Large intestine (tissue), 3 donors: ENCODE measurements around the gene FARS2. TPM values are rescaled to one million over a fixed set of nuclear protein-coding genes. Genes with fewer than 3 reads are reported as not detected.

Experiments
- DNase-seq, 2 donors: peaks; one replicate each; pipeline versions ENCODE4 v3.0.0 to v3.0.0-alpha.2; 2013
- H3K27ac ChIP-seq: one replicate; pipeline ENCODE4 v1.5.1; 2013; ENCODE audit warnings: low read length
- H3K27me3 ChIP-seq: 2 replicates; pipeline ENCODE4 v1.6.1; 2013; ENCODE audit warnings: low read length; ENCODE audit not compliant: control insufficient read depth, insufficient read depth
- H3K36me3 ChIP-seq: 2 replicates; pipeline ENCODE4 v1.6.1; 2013; ENCODE audit warnings: low read length; ENCODE audit not compliant: control insufficient read depth, insufficient read depth
- H3K4me1 ChIP-seq: one replicate; pipeline ENCODE4 v1.6.1; 2013; ENCODE audit warnings: low read length; ENCODE audit not compliant: control insufficient read depth, insufficient read depth
- H3K4me3 ChIP-seq: one replicate; pipeline ENCODE4 v1.5.1; 2013; ENCODE audit warnings: low read length
- H3K9me3 ChIP-seq: one replicate; pipeline ENCODE4 v1.6.1; 2013; ENCODE audit warnings: mild to moderate bottlenecking, low read depth, low read length, moderate library complexity; ENCODE audit not compliant: control insufficient read depth
- WGBS: methylation state at CpG from one replicate; pipeline ENCODE4 v1.1.5; 2013; ENCODE audit warnings: low lambda C conversion rate; ENCODE audit not compliant: insufficient coverage; 5-methylcytosine and 5-hydroxymethylcytosine counted together
- polyA plus RNA-seq: library from polyadenylated mRNA; unstranded; fragments of 120-200 nt; gene quantifications from one replicate; pipeline ENCODE4 v1.2.1, GENCODE V29; 2013

Gene FARS2
- polyA plus RNA-seq, 1 donor = 14.3 TPM

DNA sequence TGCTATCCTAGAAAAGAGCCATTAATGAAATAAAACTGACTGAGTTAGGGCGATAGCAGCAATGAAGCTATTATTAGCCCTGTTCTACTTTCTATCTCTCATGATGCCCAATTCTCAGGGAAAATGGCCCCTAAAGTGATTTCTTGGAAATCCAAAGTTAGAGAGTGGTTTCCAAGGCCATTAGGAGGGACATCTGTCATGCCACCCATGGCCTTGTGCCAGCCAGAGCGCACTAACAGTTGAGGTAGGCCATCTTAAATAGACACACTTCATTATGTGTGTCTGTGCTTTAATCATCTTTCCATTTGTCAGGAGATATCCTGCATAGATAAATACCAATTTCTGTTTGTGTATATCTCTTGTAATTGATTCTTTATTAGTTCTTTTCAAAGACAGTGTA is 483.8 kb downstream of the FARS2 start:
- Histone ChIP-seq H3K36me3 (no peaks in the 10 kb centered on the region), H3K27me3 (no peaks in the 10 kb centered on the region), H3K4me3 (no peak overlapping the region), H3K9me3 (no peaks in the 10 kb centered on the region), H3K27ac (no peak overlapping the region), H3K4me1 (no peaks in the 10 kb centered on the region)
- no peak for DNase-seq
- WGBS = no CpG with 5 or more reads among the region's 2 CpGs

DNA sequence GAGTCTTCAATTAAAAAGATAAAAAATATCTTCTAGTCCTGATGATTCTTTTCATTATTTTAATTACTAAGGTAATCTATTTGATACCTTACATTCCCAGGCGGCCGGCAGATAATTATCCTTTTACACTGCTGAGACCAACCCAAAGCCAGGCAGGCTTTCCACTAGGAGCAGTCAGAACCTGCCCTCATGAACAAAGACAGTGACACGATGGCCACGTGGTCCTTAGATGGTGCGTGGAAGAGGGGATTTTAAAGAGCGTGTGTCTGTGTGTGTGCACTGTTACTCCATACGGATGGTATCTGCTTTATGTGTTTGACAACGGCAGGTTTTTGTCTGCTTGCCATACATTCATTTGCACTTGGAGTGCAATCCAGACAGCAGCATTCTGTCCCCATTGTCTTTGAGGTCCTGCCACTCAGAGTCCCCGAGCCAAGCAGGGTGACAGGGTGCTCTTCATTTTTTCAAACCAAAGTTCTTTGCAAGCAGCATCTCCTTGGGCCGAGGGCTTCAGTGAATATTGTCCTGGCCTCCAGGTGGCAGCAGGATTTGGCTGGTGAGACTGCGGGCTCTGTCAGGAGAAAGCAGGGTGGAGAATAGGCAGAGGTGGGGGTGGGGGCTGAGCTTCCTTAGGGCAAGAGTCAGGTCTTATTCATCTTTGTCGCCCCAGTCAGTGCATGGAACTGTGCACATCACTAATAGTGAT is 484.9 kb downstream of the FARS2 start:
- Histone ChIP-seq H3K27ac (no peak overlapping the region), H3K27me3 (no peaks in the 10 kb centered on the region), H3K4me3 (no peak overlapping the region), H3K9me3 (no peaks in the 10 kb centered on the region), H3K36me3 (no peaks in the 10 kb centered on the region), H3K4me1 (no peaks in the 10 kb centered on the region)
- no peak for DNase-seq
- WGBS = 100% methylated on average over 2 of the region's 12 CpGs

DNA sequence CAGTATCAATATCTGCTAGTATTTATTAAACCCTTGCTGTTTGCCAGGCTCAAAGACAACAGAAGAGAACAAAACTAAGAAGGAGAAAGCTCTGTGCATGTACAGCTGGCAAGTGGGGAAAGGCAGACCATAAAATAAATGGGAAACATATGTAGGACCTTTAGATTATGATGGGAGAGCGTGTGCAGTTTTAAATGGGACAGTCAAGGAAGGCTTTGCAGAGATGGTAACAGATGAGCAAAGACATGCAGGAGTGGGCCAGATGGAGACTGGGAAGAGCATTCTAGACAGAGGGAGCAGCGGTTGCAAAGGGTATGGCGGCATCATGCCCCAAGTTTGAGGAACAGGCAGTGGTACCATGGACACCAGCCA is 485.4 kb downstream of the FARS2 start:
- DNase-seq = no peak
- no peaks in the 10 kb centered on the region for H3K36me3 ChIP-seq
- H3K4me1 ChIP-seq = no peaks in the 10 kb centered on the region
- no peak overlapping the region for H3K27ac ChIP-seq
- H3K27me3 ChIP-seq = no peaks in the 10 kb centered on the region
- no CpG with 5 or more reads among the region's 3 CpGs for WGBS
- no peak overlapping the region for H3K4me3 ChIP-seq
- H3K9me3 ChIP-seq = no peaks in the 10 kb centered on the region

DNA sequence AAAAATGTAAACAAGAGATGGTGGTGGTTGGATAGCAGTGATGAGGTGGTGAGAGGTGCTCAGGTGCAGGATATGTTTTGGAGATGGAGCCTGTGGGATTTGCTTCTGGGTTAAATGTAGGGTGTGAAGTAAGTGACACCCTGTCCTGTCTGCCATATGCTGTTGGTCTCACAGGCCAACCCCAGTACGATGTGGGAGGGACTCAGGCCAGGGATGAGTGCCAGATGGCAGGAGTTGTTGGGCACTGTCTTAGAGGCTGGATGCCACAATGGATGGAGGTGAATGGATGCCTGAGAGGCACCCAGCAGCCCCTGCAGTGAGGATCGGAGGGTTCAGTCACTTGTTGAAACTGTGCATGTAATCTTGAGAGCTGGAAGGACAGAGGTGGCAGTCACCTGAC is 486.1 kb downstream of the FARS2 start:
- Histone ChIP-seq H3K4me3 (no peak overlapping the region), H3K9me3 (no peaks in the 10 kb centered on the region), H3K4me1 (no peaks in the 10 kb centered on the region), H3K36me3 (no peaks in the 10 kb centered on the region), H3K27ac (no peak overlapping the region), H3K27me3 (no peaks in the 10 kb centered on the region)
- DNase-seq = no peak
- whole genome bisulfite sequencing = no CpG with 5 or more reads among the region's 2 CpGs

DNA sequence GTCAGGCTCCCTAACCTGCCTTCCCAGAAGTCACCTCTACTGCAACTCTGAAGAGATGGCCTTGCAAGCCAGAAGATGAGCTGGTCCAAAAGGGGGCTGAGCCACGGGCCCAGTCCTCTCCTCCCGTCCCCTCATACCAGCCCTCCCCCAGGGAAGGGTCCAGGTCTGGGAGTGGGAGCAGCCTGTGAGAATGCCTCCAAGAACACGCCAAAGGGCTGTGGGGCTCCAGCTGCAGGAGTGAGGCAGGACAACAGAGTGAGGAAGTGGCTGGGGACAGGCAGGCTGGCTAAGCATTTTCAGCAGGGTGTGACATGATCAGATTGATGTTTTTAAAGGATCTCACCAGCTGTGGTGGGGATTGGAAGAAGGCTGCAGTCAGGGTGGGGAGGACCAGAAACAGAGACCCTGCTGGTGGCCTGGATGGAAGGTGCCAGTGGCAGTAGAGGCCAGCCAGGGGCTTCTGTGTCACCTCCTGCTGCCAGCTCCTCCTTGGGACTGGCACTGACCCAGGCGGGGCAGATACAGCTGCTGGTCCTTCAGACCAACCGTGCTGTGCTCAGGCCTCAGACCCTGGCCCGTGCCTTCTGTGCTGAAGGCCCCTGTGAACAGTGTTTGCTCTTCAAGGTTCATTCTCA is 487.8 kb downstream of the FARS2 start:
- Histone ChIP-seq H3K4me3 (no peak overlapping the region), H3K9me3 (peaks cover 1% of the 10 kb centered on the region), H3K36me3 (no peaks in the 10 kb centered on the region), H3K4me1 (no peaks in the 10 kb centered on the region), H3K27ac (no peak overlapping the region), H3K27me3 (no peaks in the 10 kb centered on the region)
- WGBS = no CpG with 5 or more reads among the region's 6 CpGs
- DNase-seq = no peak

DNA sequence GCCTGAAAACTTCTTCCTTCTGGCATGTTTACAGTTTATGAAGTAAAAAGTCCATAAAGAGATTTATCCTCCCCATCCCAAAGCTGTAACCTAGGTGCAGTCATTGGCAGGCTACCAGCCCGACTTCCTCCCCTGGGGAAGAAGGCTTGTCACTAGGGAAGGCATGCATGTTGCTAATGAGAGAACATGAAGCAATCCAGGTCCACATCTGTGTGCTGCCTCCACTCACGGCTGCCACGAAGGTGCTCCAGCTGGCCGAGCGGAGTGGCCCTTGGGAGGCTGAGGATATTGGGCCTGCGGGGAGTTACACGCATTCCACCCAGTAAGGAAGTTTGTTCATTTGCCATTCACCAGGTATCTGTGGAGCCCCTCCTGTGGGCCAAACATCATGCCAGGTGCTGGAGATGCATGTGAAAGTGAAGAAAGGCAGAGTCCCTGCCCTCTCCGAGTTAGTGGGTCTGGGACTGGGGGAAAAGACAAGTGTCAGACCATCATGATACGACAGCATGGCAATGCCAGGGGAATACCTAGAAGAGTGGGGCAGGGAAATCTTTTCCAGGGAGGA is 488.4 kb downstream of the FARS2 start:
- no peak for DNase-seq
- H3K4me1 ChIP-seq = no peaks in the 10 kb centered on the region
- no peaks in the 10 kb centered on the region for H3K36me3 ChIP-seq
- H3K27me3 ChIP-seq = no peaks in the 10 kb centered on the region
- no peak overlapping the region for H3K27ac ChIP-seq
- no CpG with 5 or more reads among the region's 9 CpGs for WGBS
- peaks cover 3% of the 10 kb centered on the region for H3K9me3 ChIP-seq
- no peak overlapping the region for H3K4me3 ChIP-seq

DNA sequence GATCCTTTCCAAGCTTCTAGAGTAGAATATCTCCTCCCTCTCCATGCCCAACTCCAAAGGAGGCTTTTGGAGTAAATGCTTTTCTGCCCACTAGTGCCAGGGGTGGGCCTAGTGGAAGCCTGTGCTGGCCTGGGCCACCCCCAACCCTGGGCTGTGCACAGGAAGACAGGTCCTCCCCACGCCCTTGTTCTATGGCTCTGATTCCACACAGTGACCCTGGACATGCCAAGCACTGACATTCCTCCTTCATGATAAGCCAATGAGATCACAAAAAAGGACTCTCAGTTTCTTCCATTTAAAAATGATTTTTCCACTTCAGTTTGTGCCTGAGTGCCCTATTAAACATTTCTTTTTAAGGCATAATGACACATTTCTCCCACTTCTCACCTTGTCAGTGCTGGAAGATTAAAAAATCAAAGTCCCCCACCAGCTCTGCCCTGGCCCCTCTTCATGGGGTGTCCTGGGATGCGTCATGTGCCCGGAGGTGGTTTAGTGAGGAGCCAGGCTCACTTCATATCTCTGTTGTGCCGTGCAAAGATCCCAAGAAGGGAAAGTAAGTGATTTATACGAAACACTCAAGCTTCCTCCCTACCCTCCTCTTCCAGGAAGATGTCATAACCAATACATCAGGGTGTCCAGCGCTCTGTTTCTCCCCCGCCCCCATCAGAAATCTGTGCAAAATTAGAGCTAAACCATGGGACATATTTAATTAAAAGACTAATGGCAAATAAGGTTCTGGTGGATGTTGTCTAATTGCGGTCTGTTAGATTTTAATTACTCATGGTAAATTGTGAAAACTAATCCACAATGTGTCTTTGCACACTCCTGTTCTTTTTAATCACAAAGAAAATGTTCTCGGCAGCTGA is 490.4 kb downstream of the FARS2 start:
- Histone ChIP-seq H3K27ac (no peak overlapping the region), H3K36me3 (no peaks in the 10 kb centered on the region), H3K4me1 (no peaks in the 10 kb centered on the region), H3K9me3 (peaks cover 3% of the 10 kb centered on the region), H3K27me3 (no peaks in the 10 kb centered on the region), H3K4me3 (no peak overlapping the region)
- no peak for DNase-seq
- 88% methylated on average over 1 of the region's 9 CpGs for WGBS

DNA sequence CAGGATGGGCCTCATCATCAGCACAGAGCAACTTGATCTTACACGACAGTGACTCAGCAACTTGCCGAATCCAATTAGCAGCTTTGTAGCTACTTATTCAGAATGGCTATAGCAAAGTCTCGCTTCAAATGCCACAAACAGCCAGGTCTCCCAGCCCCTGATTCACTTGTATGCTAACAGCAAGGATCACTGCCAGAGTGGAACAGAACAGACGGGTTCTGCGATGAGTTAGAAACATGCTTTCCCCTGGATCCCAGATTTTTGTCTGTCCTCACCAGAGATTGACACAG is 491.0 kb downstream of the FARS2 start:
- Histone ChIP-seq H3K36me3 (no peaks in the 10 kb centered on the region), H3K27me3 (no peaks in the 10 kb centered on the region), H3K9me3 (peaks cover 3% of the 10 kb centered on the region), H3K27ac (no peak overlapping the region), H3K4me3 (no peak overlapping the region), H3K4me1 (no peaks in the 10 kb centered on the region)
- WGBS = no CpG with 5 or more reads among the region's 5 CpGs
- DNase-seq = no peak

DNA sequence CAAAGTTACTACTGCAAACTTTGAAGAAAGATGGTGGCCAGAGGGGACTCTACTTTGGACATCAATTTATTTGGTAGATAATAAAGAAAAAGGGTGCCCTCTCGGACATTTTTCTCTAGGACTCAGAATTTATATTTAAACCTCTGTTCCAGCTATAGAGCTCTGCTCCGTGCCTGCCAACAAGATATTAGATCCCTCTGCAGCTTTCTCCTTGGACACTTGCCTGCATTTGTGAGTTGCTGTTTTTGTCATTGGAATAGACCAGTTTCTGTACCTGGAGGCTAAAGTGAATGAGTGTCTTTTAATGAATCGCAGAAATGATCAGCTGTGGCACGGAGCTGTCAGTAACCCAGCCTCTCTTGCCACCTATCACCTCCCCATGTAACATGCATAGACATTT is 491.9 kb downstream of the FARS2 start:
- Histone ChIP-seq H3K27me3 (no peaks in the 10 kb centered on the region), H3K4me3 (no peak overlapping the region), H3K27ac (no peak overlapping the region), H3K9me3 (peaks cover 3% of the 10 kb centered on the region), H3K4me1 (no peaks in the 10 kb centered on the region), H3K36me3 (no peaks in the 10 kb centered on the region)
- no peak for DNase-seq
- WGBS = no CpG with 5 or more reads among the region's 4 CpGs

DNA sequence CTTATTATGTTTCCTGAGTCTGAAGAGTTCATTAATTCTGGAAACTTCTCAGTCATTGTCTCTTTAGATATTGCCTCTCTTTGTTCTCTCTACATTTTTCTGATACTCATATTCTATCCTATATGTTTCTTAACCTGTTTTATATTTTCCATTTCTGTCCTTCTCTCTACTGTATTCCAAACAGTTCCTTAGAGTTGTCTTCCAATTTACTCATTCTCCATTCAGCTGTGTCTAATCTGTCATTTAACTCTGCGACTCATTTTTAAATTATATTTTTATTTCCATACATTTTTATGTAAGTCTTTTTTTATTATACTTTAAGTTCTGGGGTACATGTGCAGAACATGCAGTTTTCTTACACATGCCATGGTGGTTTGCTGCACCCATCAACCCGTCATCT is 493.6 kb downstream of the FARS2 start:
- DNase-seq = no peak
- no peaks in the 10 kb centered on the region for H3K4me1 ChIP-seq
- no peaks in the 10 kb centered on the region for H3K27me3 ChIP-seq
- no peak overlapping the region for H3K27ac ChIP-seq
- H3K9me3 ChIP-seq = peaks cover 3% of the 10 kb centered on the region
- H3K4me3 ChIP-seq = no peak overlapping the region
- no peaks in the 10 kb centered on the region for H3K36me3 ChIP-seq
- 92% methylated on average over 1 of the region's 2 CpGs for WGBS
